ENCODE results near the gene PRXL2B.

- TF ChIP-seq EZH2 (optimal IDR thresholded peaks at IDR 0.05; ENCODE audit: low read depth, low read length): no peak
- no peak for TF ChIP-seq CTCF (IDR thresholded peaks at IDR 0.05; ENCODE audit: low read length)
Measured at GRCh38 chr1:2639203-2639602, 52.6 kb downstream of the PRXL2B start.

Data from MM.1S (cell line).